Measurements from ENCODE around the gene CCDC167.
"Not testable (repeated sequence)": the region's sequence is repeated elsewhere in the genome, so short reads cannot be mapped to it uniquely, and the experiment has no call there.

GRCh38 chr6:37443216-37443542, 56.5 kb downstream of the CCDC167 start:
- not testable (repeated sequence) for TF ChIP-seq CTCF (IDR thresholded peaks at IDR 0.05 in 2 of 3, conservative IDR thresholded peaks at IDR 0.05 in 1 of 3; ENCODE audit: control insufficient read depth in 2 of 3, extremely low read depth in 1 of 3, insufficient read depth in 1 of 3, low read depth in 3 of 3, low read length in 3 of 3); POLR2A (IDR thresholded peaks at IDR 0.05; ENCODE audit: low read depth, low read length); SP1 (IDR thresholded peaks at IDR 0.05; ENCODE audit: low read depth, low read length); NFYB (IDR thresholded peaks at IDR 0.05; ENCODE audit: insufficient read depth, low read depth, low read length); EP300 (IDR thresholded peaks at IDR 0.05; ENCODE audit: borderline replicate concordance in 1 of 2, control insufficient read depth in 1 of 2, low read depth in 2 of 2, low read length in 2 of 2)
